ENCODE data around the gene UBE2F.

DNA sequence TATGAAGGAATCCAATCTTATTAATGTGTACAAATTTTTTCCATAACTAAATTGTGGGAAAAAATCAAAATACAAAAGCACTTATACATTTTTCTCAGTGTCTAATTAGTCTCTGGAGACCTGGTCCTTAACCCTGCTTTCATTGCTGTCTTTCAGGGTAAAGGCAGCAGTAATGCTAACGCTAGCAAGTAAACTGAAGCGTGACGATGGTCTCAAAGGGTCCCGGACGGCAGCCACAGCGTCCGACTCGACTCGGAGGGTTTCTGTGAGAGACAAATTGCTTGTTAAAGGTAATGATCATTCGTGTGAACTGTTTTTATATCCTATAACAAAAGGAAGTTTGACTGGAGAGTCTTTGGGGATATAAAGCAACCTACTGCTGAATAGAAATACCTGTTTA is 6.1 kb downstream of the UBE2F start:
- TF ChIP-seq, protein P1, sequence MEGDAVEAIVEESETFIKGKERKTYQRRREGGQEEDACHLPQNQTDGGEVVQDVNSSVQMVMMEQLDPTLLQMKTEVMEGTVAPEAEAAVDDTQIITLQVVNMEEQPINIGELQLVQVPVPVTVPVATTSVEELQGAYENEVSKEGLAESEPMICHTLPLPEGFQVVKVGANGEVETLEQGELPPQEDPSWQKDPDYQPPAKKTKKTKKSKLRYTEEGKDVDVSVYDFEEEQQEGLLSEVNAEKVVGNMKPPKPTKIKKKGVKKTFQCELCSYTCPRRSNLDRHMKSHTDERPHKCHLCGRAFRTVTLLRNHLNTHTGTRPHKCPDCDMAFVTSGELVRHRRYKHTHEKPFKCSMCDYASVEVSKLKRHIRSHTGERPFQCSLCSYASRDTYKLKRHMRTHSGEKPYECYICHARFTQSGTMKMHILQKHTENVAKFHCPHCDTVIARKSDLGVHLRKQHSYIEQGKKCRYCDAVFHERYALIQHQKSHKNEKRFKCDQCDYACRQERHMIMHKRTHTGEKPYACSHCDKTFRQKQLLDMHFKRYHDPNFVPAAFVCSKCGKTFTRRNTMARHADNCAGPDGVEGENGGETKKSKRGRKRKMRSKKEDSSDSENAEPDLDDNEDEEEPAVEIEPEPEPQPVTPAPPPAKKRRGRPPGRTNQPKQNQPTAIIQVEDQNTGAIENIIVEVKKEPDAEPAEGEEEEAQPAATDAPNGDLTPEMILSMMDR (IDR thresholded peaks at IDR 0.05): no peak
- no peak for TF ChIP-seq POLR2A (IDR thresholded peaks at IDR 0.05)

All from testis (tissue), 2 donors.